GM12891 (cell line): ENCODE data around the gene ZNF467.

Experiments
- DNase-seq: peaks from one replicate; pipeline ENCODE4 v3.0.0; 2011; ENCODE audit warnings: low spot score; ENCODE audit not compliant: insufficient read length
- FAIRE-seq: peaks from 2 replicates; lab custom pipeline; 2011; peaks lifted over from hg19 to GRCh38; lab: Jason Lieb, UNC
- PAX5 ChIP-seq: IDR thresholded peaks from 2 replicates; pipeline ENCODE4 v1.6.1; 2011; ENCODE audit warnings: low read length, moderate library complexity, mild to moderate bottlenecking; ENCODE audit not compliant: insufficient read depth, severe bottlenecking
- POLR2A ChIP-seq: IDR thresholded peaks from 2 replicates; pipeline ENCODE4 v1.6.1; 2011; ENCODE audit warnings: low read depth, low read length, control low read depth
- POLR2AphosphoS5 ChIP-seq: IDR thresholded peaks from 2 replicates; pipeline ENCODE4 v1.6.1; 2011; ENCODE audit warnings: low read depth, low read length, control low read depth
- POU2F2 ChIP-seq: IDR thresholded peaks from 2 replicates; pipeline ENCODE4 v1.6.1; 2011; ENCODE audit warnings: low read depth, mild to moderate bottlenecking, control low read depth, low read length, moderate library complexity
- SPI1 ChIP-seq: IDR thresholded peaks from 2 replicates; pipeline ENCODE4 v1.6.1; 2011; ENCODE audit warnings: low read depth, low read length, control low read depth
- TAF1 ChIP-seq: IDR thresholded peaks from 2 replicates; pipeline ENCODE4 v1.6.1; 2011; ENCODE audit warnings: low read depth, low read length, control low read depth

Gene ZNF467

DNA sequence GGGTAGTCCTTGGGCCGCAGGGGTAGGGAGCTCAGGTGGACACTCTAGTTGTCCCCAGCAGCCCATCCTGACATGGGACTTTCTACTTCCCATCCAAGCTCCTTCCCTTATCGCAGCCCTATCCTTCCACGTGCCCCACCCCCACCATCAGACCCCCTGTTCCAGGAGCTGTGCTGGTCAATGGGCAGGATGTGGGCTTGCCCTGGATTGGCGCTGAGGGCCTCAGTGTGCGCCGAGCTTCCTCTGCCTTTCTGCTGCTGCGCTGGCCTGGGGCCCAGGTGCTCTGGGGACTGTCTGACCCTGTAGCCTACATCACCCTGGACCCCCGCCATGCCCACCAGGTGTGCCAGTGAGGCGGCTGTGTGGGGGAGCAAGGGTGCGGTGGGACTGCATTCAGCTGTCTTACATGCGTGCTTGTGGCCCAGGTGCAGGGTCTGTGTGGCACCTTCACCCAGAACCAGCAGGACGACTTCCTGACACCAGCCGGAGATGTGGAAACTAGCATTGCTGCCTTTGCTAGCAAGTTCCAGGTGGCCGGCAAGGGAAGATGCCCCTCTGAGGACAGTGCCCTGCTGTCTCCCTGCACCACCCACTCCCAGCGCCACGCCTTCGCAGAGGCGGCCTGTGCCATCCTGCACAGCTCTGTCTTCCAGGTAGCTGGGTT, 9.4 kb upstream of the ZNF467 start:
- no peak for TF ChIP-seq SPI1
- TF ChIP-seq TAF1 = no peak
- no peak for TF ChIP-seq PAX5
- no peak for TF ChIP-seq POU2F2
- no peak for TF ChIP-seq POLR2A
- no peak for TF ChIP-seq POLR2AphosphoS5
- FAIRE-seq = no peak
- no peak for DNase-seq

DNA sequence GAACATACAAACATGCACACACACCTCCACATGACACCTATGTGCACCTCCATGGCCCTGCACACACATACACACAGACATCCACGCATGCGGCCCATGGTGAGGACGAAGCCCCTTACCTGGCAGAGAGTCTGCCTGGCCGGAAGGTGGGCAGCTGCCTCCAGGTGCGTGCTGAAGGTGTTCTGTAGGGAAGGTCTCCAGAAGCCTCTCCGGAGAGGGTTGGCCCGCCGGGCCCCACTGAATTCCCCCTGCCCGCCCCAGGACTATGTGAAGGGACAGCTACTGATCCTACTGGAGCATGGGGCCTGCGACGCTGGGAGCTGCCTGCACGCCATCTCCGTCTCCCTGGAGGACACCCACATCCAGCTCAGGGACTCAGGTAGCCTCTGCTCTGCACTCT, 8.5 kb upstream of the ZNF467 start:
- DNase-seq (no peak), FAIRE-seq (no peak)
- TF ChIP-seq POU2F2 = no peak
- no peak for TF ChIP-seq PAX5
- TF ChIP-seq TAF1 = no peak
- no peak for TF ChIP-seq POLR2A
- no peak for TF ChIP-seq POLR2AphosphoS5
- TF ChIP-seq SPI1 = no peak

DNA sequence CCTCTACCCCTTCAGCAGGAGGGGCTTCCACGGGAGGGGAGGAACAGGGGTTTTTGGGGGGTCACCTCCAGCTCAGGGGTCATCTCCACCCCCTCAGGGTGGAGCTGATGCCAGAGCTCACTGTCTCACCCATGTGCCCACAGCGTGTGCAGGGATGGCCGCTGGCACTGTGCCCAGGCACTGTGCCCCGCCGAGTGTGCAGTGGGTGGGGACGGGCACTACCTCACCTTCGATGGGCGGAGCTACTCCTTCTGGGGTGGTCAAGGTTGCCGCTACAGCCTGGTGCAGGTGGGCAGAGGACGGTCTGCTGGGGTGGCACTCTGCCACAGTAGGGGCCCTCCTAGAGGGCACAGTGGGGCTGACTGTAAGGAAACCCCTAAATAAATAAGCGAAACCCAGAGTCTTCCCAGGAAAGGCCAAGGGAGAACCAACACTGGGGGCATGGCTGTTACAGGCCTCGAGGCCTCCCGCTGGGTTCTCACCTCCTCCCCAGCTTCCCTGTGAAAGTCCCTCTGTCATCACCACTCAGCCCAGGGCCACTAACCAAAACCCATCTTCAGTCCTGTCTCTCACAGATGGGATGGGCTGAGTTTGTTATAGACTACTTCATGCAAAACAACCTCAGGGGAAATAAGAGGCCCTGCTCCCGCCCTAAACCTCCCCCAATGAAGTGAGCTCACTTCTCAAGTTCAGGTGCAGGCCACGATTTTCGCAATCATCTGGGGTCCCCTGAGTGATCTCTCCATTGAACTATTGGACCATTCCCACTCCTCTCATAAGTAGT, 7.4 kb upstream of the ZNF467 start:
- DNase-seq = no peak
- TF ChIP-seq POU2F2 = no peak
- TF ChIP-seq PAX5 = no peak
- no peak for FAIRE-seq

DNA sequence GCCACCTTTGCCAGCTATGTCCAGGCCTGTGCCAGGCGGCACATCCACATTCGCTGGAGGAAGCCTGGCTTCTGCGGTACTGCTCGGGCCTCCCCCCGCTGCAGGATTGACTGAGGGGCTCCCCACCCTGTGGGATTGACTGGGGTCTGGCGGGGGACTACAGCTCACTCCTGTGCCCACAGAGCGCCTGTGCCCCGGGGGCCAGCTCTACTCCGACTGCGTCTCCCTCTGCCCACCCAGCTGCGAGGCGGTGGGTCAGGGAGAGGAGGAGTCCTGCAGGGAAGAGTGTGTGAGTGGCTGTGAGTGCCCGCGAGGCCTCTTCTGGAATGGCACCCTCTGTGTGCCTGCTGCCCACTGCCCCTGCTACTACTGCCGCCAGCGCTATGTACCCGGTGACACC, 6.7 kb upstream of the ZNF467 start:
- FAIRE-seq = no peak

DNA sequence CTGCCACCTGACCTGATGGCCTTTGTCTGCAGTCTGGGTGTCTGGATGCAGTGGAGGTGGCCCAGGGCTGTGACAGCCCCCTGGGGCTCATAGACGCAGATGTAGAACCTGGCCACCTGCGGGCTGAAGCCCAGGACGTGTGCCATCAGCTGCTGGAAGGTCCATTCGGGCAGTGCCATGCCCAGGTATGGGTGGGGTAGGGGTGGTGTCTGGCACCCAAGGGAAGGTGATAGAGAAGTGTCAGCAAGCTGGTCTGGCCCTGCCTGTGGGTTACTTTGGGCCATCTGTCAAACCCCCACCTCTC, 6.1 kb upstream of the ZNF467 start:
- DNase-seq (no peak), FAIRE-seq (no peak)
- TF ChIP-seq POLR2A = no peak
- TF ChIP-seq POU2F2 = no peak
- TF ChIP-seq TAF1 = no peak
- TF ChIP-seq SPI1 = no peak
- TF ChIP-seq PAX5 = no peak
- TF ChIP-seq POLR2AphosphoS5 = no peak

More for the DNA sequence above, 6.7 kb upstream of the ZNF467 start:
- no peak for DNase-seq
- TF ChIP-seq PAX5 = no peak
- no peak for TF ChIP-seq SPI1
- no peak for TF ChIP-seq POLR2A
- TF ChIP-seq POU2F2 = no peak
- TF ChIP-seq POLR2AphosphoS5 = no peak
- TF ChIP-seq TAF1 = no peak

DNA sequence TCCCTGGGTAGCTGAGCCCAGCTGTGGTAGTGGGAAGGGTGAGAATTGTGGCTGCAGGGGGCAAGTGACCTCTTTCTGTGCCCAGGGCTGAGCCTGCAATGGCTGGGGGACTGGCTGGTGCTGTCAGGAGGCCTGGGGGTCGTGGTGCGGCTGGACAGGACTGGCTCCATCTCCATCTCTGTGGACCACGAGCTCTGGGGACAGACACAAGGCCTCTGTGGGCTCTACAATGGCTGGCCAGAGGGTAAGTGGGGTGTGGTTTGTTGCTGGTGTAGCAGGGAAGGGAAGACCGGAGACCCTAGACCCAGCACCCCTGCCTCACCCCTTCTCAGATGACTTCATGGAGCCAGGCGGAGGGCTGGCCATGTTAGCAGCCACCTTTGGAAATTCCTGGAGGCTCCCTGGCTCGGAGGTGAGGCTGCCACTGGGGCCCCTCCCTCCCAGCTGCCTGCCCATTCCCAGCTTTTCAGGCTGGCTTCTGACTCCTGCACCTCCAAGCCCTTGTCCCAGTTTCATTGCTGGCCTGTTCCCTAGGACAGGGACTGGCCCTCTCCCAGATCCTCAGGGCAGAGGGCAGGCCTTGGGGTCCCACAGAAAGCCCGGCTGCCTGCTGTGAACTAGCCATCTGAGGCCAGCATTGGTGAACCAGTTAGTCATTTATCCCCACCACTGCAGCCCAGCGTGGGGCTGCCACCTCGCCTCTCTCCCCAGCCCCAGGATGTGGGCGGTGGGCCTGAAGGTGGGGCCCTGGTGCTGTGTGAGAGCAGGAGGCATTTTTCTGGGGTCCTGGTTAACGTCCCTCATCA, 5.5 kb upstream of the ZNF467 start:
- DNase-seq (no peak), FAIRE-seq (no peak)

DNA sequence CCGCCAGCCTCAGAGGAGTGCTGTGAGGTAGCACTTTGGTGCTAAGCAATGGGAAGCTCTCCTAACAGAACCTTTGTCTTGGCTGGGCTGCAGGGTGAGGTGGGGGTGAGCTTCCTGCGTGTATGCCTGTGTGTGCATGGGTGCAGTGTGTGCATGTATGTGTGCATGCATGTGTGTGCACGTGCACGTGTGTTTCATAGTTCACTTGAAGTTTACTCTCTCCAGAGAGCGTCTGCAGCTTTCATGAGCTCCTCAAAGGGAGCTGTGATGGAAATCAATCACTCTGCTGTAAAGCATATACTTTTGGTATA, 4.9 kb upstream of the ZNF467 start:
- no peak for FAIRE-seq
- no peak for TF ChIP-seq POLR2AphosphoS5
- TF ChIP-seq TAF1 = no peak
- no peak for TF ChIP-seq POLR2A
- TF ChIP-seq POU2F2 = no peak
- no peak for TF ChIP-seq PAX5
- TF ChIP-seq SPI1 = no peak
- no peak for DNase-seq

More for the DNA sequence above, 5.5 kb upstream of the ZNF467 start:
- TF ChIP-seq POLR2AphosphoS5 (no peak), POU2F2 (no peak), SPI1 (no peak), TAF1 (no peak), POLR2A (no peak), PAX5 (no peak)

DNA sequence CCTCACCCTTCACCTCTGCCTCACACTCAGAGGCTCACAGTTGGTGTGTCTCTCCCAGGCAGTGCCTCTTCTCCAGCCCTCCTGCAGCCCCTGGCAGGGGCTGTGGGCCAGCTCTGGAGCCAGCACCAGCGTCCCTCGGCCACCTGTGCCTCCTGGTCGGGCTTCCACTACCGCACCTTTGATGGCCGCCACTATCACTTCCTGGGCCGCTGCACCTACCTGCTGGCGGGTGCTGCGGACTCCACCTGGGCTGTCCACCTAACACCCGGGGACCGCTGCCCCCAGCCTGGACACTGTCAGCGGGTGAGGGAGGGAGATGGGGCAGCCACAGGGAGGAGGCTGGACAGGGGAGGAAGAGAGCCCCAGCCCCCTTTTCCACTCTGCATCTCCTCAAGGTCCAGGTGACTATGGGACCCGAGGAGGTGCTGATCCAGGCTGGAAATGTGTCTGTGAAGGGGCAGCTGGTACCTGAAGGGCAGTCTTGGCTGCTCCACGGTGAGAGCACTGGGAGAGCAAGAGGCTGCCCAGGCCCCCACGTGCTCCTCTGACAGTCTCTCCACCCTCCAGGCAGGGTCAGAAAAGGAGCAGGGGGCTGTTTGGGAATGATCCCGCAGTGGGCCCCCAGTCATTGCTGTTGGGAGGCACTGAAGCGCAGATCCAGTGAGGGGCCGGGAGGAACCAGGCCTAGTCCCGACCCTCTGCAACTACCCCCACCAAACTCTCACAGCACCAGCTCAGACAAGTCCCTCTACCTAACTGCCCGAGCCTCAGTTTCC, 4.4 kb upstream of the ZNF467 start:
- TF ChIP-seq POLR2AphosphoS5 (no peak), SPI1 (no peak), POU2F2 (no peak), POLR2A (no peak), PAX5 (no peak), TAF1 (no peak)
- FAIRE-seq (no peak), DNase-seq (no peak)
